SU-DHL-6 (cell line): ENCODE results near the gene ENPP5.

Source experiments
- CTCF ChIP-seq: fragments of 200-600 bp; sonication (generic); IDR thresholded peaks from one replicate; pipeline ENCODE4 v1.5.1; 2017; ENCODE audit warnings: antibody characterized with exemption, mild to moderate bottlenecking, low read length, moderate library complexity; ENCODE audit not compliant: insufficient read depth, poor library complexity, severe bottlenecking
- EZH2phosphoT487 ChIP-seq: fragments of 200-600 bp; sonication (generic), shearing (Covaris generic); conservative IDR thresholded peaks from 2 replicates; pipeline ENCODE4 v1.6.1; 2018; ENCODE audit warnings: mild to moderate bottlenecking, antibody characterized with exemption, low read length, moderate library complexity, mixed read lengths

GRCh38 chr6:46203391-46204177 is 32.8 kb upstream of the ENPP5 start:
- TF ChIP-seq CTCF (no peak), EZH2phosphoT487 (no peak)
